ENCODE data around the gene NCOA1.

DNA sequence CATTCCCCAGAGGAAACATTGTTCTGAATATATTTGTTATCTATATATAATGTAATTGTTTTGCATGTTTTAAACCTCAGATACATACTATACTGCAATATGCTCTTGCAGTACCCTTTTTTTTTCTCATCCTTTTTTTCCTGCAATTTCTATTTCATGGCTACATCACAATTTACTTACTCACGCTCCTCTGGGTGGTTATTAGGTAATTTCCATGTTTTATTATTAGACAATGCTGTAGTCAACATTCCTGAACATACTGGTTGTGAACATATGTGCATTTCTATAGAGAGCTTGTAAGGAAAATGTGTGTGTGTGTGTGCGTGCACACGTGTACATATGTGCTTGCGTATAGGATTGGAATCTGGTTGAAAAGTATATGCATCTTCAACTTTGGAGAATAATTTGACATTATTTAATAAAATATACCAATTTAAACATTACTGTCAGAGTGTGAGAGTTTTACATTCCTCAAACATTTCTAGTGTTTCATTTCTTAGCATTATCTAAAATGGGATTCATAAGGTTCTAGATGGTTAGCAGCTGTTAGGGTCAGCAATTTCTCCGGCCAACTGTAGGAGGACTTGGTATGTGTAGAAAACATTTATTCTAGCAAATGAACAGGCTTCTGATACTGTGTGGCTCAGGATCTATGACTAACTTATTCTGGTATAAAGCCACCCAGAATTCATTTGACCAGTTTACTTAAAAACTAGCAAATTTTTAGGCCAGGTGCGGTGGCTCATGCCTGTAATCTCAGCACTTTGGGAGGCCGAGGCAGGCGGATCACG, 22.4 kb downstream of the NCOA1 start:
- TF ChIP-seq EP300 (IDR thresholded peaks at IDR 0.05), result no peak
- TF ChIP-seq, protein P1, sequence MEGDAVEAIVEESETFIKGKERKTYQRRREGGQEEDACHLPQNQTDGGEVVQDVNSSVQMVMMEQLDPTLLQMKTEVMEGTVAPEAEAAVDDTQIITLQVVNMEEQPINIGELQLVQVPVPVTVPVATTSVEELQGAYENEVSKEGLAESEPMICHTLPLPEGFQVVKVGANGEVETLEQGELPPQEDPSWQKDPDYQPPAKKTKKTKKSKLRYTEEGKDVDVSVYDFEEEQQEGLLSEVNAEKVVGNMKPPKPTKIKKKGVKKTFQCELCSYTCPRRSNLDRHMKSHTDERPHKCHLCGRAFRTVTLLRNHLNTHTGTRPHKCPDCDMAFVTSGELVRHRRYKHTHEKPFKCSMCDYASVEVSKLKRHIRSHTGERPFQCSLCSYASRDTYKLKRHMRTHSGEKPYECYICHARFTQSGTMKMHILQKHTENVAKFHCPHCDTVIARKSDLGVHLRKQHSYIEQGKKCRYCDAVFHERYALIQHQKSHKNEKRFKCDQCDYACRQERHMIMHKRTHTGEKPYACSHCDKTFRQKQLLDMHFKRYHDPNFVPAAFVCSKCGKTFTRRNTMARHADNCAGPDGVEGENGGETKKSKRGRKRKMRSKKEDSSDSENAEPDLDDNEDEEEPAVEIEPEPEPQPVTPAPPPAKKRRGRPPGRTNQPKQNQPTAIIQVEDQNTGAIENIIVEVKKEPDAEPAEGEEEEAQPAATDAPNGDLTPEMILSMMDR (IDR thresholded peaks at IDR 0.05), result no peak
- no peak for TF ChIP-seq POLR2AphosphoS5 (IDR thresholded peaks at IDR 0.05)

Measured in gastroesophageal sphincter (tissue), 3 donors.